ENCODE measurements around the gene RFX2. TPM values are rescaled to one million over a fixed set of nuclear protein-coding genes. Genes with fewer than 3 reads are reported as not detected.

RFX2 gene
- polyA plus RNA-seq, 4 donors, result 6.4 to 8.5 (median 7.6) TPM

DNA sequence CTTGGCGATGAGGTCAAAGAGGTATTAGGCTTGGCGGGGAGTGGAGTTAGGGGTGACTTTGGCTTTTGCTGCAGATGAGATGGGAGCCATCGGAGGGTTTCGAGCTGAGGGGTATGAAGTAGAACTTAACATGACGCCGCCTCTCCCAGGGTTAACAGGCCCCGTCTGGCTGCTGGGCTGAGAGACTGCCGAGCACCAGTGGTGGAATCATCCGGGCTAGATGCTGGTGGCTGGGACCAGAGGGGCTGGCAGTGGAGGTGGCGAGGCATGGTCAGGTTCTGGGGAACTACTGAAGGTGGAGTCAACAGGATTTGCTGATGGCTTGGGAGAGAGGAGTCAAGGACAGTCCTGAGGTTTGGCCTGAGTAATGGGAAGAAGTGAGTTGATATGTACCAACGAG lies 4.9 kb downstream of the RFX2 start:
- DNase-seq (ENCODE audit: low read depth in 4 of 4, low spot score in 3 of 4), result no peak

- DNase-seq (ENCODE audit: low read depth in 4 of 4, low spot score in 3 of 4), result no peak
Measured at GRCh38 chr19:6103894-6104293, 6.4 kb downstream of the RFX2 start.

DNA sequence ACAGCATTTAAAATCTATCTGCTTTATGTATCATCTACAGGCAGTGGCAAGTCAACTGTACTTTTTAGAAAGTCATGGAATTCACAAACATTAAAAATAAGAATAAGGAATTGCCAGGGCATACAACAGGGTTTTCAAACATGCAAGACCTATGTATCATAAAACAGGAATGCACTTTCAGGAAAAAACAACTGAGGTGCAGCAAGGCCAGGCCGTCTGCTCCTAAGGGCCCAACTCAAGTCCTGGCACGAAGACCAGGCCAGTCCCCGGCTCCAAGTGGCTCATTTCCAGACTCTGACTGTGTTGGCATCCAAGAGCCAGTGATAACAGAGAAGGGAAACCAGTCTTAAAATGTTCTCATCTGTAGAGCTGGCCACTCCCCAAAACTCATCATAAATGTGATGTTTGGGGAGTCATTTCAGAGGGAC lies 7.1 kb downstream of the RFX2 start:
- DNase-seq (ENCODE audit: low read depth in 4 of 4, low spot score in 3 of 4), result no peak

GRCh38 chr19:6101991-6102390 lies 8.3 kb downstream of the RFX2 start:
- DNase-seq (ENCODE audit: low read depth in 4 of 4, low spot score in 3 of 4), result no peak

DNA sequence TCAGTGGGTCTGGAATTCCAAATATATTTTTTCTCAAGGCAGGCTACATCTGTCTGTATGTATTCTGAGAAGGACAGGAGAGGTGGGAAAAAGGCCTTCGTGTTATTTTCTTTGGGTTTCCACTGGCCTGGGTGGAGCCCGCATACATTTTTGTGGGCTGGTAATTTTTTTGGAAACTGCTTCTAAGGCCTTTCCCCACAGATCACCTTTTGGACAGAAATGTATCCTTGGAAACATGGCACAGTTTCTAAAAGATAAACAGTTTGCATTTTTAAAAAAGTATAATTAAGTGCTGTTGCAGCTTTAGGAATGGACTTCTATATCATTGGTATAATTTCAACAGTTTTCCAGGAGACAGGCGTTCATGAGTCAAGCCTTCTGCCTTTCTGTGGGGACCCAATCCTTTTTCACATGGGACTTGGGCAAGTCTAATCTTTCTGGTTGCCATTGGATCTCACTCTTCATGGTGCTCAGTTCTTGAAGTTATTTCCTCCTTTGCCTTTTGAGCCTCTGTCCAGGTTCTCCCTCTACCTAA lies 8.9 kb downstream of the RFX2 start:
- no peak for DNase-seq (ENCODE audit: low read depth in 4 of 4, low spot score in 3 of 4)

DNA sequence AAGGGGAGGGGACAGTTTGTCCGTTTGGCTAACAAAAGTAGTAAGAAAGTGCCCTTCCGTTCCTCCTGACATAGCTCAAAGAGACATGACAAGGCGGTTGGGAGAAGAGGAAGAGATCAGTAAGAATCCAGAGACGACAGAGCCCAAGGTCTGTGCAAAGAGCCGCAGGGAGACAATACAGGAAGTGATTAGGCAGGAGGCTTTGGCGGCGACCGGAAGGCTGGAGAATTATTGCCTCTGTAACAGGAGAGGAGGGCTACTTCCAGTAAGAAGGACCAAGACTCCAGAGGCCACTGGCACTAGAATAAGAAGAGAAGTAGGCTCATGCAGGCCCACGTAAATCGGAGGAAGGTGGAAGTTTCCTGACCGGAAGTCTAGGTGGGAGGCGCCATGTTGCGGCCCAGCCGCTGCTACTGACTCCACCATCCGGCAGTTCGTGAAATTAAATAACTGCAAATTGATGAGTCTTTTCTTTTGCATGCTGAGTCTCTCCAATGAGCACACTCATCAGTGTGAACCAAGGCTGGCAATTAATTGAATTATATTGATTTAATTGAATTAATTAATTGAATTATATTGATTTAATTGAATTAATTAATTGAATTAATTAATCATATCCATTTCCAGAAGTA lies 9.9 kb downstream of the RFX2 start:
- no peak for DNase-seq (ENCODE audit: low read depth in 4 of 4, low spot score in 3 of 4)

DNA sequence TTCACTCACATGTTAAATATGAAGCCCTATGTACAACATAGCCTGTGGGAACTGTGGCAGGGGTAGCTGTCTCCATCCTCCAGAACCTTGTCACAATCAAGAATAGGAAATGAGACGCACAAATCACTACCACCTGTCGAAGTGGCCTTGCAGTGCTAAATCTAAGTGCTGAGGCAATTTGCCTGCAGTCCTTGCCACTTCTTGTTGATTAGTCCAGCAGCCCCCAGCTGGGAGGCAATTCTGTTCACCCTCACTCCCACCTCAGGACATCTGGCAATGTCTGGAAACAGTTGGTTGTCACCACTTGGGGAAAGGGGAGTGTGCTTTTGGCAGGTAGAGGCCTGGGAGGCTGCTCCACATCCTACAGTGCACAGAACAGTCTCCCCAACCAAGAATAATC lies 10.7 kb downstream of the RFX2 start:
- no peak for DNase-seq (ENCODE audit: low read depth in 4 of 4, low spot score in 3 of 4)

DNA sequence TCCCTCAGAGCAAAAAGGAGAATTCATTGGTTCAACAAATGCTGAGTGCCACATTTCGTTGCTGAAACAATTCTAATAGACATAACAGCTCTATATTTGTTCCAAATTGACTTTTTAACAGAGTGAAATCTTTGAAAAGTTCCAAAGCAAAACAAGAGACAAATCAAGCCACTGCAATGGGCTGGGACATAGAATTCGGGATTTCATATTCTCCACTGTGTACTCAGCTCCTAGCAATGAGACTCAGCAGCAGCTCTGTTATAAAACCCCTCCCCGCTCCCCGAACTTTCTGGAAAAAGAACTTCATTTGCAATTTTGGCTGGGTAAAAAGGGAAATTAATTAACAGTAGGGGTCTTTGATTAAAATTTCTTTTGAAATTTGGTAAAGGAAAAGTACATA lies 11.3 kb downstream of the RFX2 start:
- DNase-seq (ENCODE audit: low read depth in 4 of 4, low spot score in 3 of 4), result no peak

DNA sequence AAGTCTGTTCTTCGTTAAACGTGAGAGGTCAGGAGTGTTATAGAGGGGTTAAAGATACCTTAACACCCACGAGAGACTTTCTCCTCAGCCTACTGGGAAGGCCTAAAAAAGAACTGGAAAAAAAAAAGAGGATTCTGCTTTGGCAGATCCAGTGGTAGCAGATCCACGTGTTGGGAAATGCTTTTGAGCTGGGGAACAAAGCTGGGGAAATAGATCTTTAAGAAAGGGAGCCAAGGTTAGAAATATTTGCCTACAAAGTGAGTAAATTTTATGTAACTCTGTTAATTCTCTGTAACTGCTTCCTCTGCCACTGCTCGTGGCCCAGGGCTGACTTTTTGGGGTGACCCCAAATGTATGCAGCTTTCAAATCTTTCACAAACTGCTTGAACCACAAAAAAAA lies 11.7 kb downstream of the RFX2 start:
- DNase-seq (ENCODE audit: low read depth in 4 of 4, low spot score in 3 of 4), result no peak

DNA sequence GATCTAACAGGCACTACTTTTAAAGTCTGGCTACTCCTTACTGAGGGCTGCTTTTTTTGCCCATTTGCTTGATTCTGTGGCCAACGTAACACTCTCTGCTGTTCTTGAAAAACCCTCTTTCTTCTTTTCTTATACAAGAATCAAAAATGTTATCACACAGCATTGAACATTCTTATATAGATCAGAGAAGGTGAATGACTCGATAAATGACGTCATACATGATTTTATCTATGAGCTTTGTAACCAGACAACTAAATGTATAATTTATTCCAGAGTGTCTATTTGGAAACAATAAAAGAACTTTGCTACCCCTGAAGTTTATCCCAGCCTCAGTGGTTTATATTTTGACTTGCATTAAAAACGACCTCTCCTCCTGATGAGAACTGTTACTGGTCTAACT lies 12.4 kb downstream of the RFX2 start:
- DNase-seq (ENCODE audit: low read depth in 4 of 4, low spot score in 3 of 4), result no peak

DNA sequence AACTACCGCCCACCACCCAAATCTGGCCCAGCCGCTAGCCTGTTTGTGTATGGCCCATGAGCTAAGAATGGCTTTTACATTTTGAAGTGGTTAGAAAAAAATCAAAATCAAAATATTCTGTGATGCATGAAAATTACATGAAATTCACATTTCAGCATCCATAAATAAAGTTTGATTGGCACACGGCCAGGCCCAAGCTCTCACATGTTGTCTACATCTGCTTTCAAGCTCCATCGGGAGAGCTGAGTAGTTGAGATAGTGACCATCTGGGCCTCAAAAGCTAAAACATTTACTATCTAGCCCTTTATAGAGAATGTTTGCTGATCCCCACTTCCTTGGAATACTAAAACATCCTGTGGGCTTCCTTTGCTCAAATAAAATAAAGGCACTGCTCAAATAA lies 14.5 kb downstream of the RFX2 start:
- no peak for DNase-seq (ENCODE audit: low read depth in 4 of 4, low spot score in 3 of 4)

DNA sequence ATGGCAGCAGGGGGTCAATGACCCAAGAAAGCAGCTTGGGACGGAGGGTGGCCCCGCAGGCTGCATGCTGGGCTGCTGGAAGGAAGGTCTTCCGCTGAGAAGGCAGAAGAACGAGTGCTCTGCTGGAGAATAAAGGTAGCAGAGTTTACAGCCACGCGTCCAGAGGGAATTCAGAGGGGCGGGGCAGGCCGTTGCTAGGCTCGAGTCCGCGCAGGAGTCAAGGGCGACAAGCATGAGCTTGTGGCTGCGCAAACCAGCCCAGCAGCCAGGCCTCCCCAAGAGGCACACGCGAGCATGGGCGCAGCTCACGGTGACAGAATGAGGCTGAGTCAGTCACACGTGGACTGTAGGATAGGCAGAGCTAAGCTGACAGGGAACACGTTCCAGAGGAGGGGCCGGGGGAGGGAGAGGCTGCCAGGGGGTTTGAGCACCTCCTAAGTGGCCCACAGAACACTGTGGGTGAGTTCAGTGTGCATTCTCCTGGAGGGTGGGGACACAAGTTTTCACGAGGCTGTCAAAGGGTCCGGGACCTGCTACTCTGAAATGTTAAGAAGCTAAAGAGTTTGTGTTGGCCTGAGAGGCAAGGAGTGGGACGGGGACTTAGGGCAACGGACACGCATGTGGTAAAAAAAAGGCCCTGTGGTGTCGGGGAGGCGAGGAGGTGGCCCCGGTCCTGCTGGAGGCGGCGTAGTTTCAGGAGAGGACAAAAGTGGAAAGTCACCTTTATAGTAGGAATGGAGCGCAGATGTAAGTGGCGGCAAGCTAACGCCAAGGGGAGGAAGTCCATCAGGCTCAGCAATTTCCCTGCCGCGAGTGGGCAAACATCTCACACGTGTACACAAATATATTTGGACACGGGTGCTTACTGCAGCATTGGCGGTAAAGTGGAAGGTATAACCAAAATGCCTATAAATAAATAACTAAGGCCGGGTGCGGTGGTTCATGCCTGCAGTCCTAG lies 17.7 kb downstream of the RFX2 start:
- peak in 3 of 4 donors; percentile 53 to 74 (median 63) for DNase-seq (ENCODE audit: low read depth in 4 of 4, low spot score in 3 of 4)

- DNase-seq (ENCODE audit: low read depth in 4 of 4, low spot score in 3 of 4), result no peak
Measured at GRCh38 chr19:6091771-6092291, 18.5 kb downstream of the RFX2 start.

DNA sequence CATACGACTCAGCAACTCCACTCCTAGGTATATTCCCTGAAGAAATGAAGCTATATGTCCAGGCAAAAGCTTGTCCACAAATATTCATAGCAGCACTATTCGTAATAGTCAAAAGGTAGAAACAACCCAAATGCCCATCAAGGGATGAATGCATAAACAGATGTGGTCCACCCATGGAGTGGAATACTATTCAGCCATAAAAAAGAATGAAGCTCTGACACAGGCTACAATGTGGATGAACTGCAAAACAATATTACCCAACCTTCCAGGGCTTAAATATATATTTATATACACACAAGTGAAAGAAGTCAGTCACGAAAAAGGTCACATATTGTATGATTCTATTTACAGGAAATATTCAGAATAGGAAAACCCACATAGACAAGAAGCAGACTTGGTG lies 19.7 kb downstream of the RFX2 start:
- DNase-seq (ENCODE audit: low read depth in 4 of 4, low spot score in 3 of 4), result no peak

- no peak for DNase-seq (ENCODE audit: low read depth in 4 of 4, low spot score in 3 of 4)
Measured at GRCh38 chr19:6088602-6089049, 21.7 kb downstream of the RFX2 start.

GRCh38 chr19:6087074-6087571 lies 23.2 kb downstream of the RFX2 start:
- peak in 1 of 4 donors; percentile 32 for DNase-seq (ENCODE audit: low read depth in 4 of 4, low spot score in 3 of 4)

DNA sequence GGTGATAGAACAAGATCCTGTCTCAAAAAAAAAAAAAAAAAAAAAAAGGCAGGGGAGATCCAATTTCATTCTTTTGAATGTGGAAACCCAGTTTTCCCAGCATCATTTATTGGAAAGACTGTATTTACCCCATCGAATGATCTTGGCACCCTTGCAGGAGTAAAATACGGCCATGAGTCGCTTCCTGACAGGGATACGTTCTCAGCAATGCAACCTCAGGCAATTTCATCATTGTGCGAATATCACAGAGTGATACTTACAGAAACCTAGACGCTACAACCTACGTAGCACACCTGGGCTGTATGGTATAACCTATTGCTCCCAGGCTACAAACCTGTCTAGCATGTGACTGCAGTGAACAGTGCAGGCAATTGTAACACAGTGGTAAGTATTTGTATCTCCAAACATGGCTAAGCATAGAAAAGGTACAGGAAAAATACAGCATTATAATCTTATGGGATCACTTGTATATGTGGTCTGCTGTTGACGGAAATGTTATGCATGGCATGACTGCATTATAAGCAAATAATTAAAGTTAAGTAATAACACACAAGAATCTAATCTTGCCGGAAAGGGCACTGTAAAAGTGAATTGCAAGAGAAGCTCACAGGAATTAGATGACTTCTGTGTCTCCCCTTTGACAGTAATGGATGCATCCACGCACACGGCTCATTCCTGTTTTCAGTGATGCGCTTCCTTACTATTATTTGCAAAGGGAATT lies 24.1 kb downstream of the RFX2 start:
- DNase-seq (ENCODE audit: low read depth in 4 of 4, low spot score in 3 of 4), result no peak

DNA sequence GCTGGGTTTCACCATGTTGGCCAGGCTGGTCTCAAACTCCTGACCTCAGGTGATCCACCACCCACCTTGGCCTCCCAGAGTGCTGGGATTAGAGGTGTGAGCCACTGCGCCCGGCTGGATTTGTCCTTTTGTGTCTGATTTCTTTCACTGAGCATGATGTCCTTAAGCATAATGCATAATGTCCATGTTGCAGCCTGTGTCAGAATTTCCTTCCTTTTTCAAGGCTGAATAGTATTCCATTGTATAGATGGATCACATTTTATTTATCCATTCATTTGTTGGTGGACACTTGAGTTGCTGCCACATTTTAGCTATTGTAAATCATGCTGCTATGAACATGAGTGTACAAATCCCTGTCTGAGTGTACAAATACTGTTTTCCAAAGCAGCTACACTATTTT lies 25.5 kb downstream of the RFX2 start:
- DNase-seq (ENCODE audit: low read depth in 4 of 4, low spot score in 3 of 4), result no peak

- DNase-seq (ENCODE audit: low read depth in 4 of 4, low spot score in 3 of 4), result no peak
Measured at GRCh38 chr19:6079107-6079506, 31.2 kb downstream of the RFX2 start.

- DNase-seq (ENCODE audit: low read depth in 4 of 4, low spot score in 3 of 4), result no peak
Measured at GRCh38 chr19:6078068-6078467, 32.2 kb downstream of the RFX2 start.

Measured in right renal pelvis (tissue), 4 donors.